M059J (cell line): ENCODE results near the gene TCF3. TPM values are rescaled to one million over a fixed set of nuclear protein-coding genes. Genes with fewer than 3 reads are reported as not detected.

Experiments
- DNase-seq: peaks from one replicate; pipeline ENCODE4 v3.0.0-alpha.2; 2012; ENCODE audit warnings: low read depth
- total RNA-seq: library from RNA; depleted of rRNA; stranded (reverse); fragments of >200 nt; shearing (Covaris generic); gene quantifications from 2 replicates; pipeline ENCODE4 v1.2.3, GENCODE V29; 2014; rRNA removed

Gene TCF3
- total RNA-seq, 1 experiment from 2014 or later, result 90.7 TPM

DNA sequence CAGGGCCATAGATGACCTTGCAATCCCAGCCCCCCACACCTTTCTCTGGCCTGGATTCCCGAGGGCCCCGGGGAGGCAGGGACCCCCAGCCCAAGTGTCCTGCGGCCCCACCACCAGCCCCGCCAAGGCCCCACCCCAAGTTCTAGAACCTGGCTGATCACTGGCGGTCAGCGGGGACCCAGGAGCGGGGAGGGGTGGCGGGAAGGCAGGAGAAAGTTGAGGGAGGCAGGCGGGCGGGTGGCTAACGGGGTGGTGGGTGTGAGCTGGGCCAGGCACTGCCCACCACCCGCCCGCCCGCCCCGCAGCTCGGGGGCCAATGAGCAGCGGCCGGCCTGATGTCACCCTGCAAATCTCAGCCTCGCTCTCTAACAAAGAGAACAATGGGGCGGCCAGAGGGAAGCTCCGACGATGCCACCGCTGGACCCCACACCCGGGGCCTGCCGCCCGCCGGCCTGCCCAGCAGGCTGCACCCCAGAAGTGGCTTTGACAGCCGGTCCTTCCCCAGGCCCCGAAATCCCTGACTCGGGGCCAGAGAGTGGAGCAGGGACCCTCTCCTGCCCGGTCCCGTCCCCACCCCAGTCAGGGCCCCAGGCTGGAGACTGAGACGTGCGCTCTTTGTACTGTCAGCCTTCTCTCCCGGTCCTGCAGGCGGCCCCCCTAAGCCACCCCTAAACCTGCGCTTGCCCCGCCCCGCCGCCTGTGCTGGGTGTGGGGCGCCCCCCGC is 85.9 kb downstream of the TCF3 start:
- peak; percentile 74 for DNase-seq

GRCh38 chr19:1563251-1563650 is 89.2 kb downstream of the TCF3 start:
- no peak for DNase-seq

DNA sequence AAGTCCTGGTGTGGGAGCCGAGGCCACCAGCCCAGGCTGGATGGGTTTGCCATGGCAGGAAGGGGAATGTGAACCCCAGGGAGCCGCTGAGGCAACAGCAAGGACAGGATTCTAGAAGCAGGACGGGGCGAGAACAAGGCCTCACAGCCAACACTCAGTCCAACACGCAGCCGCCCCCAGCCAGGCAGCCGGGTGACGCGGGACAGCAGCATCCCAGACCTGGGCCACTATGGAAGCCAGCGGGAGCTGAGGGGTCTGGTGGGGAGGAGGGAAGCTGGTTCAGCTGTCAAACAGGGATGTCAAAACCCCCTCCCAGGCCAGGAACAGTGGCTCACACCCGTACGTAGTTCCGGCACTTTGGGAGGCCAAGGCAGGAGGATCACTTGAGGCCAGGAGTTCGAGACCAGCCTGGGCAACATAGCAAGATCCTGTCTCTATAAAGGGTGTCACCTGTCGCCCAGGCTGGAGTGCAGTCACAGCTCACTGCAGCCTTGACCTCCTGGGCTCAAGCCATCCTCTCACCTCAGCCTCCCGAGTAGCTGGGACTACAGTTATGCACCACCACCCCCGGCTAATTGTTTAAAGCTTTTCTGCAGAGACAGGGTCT is 91.1 kb downstream of the TCF3 start:
- DNase-seq, result no peak

DNA sequence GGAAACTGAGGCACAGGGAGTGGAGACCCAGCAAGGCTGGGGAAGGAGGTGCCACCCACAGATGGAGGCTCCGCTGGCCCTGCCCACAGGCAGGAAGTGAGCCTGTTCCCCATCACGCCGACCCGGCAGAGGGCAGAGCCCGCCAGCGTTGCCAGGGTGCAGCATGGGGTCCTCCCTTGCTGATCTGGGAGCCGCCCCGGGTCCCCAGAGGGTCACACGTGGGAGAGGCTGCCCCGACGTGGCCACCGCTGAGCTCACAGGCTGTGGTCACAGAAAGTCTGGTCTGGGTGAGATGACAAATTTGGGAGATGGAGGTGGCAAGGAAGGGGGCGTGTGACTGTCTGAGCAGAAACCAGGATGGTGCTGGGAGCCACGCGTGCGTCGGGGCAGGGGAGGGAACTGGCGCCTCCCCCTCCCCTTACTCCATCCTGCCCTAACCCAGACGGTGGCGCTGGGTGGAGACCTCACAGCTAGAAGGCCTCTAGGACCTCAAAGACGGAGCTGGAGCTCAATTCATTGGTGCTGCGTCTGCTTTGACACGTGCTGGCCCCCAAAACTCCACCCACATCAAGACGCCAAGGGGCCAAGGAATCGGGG is 92.0 kb downstream of the TCF3 start:
- no peak for DNase-seq

Other genes starting within 250 kb of the TCF3 start
- 87.7 and 97.6 TPM in 2 replicates for gene DAZAP1, start 245.0 kb downstream of the TCF3 start, total RNA-seq
- 1,527 and 2,021 TPM in 2 replicates for gene RPS15, start 214.2 kb downstream of the TCF3 start, total RNA-seq
- gene APC2, start 202.5 kb downstream of the TCF3 start, total RNA-seq, result 0.49 TPM in 1 of 2 replicates, not detected in the other
- 35.6 and 47.7 TPM in 2 replicates for gene C19orf25, start 173.4 kb downstream of the TCF3 start, total RNA-seq
- gene PCSK4, start 162.3 kb downstream of the TCF3 start, total RNA-seq, result 0.96 TPM in 1 of 2 replicates, not detected in the other
- 5.2 and 6.3 TPM in 2 replicates for gene REEP6, start 161.4 kb downstream of the TCF3 start, total RNA-seq
- 0.84 and 3.7 TPM in 2 replicates for gene ADAMTSL5, start 139.6 kb downstream of the TCF3 start, total RNA-seq
- not detected in 2 replicates for gene PLK5, start 128.5 kb downstream of the TCF3 start, total RNA-seq
- gene MEX3D, start 84.3 kb downstream of the TCF3 start, total RNA-seq, result 16.5 and 48.0 TPM in 2 replicates
- 64.9 and 116 TPM in 2 replicates for gene MBD3, start 59.8 kb downstream of the TCF3 start, total RNA-seq
- 87.1 and 105 TPM in 2 replicates for gene UQCR11, start 47.2 kb downstream of the TCF3 start, total RNA-seq
- gene ONECUT3, start 100.9 kb upstream of the TCF3 start, total RNA-seq, result not detected in 2 replicates
- gene ATP8B3, start 159.7 kb upstream of the TCF3 start, total RNA-seq, result 5.8 and 6.4 TPM in 2 replicates
- gene REXO1, start 195.9 kb upstream of the TCF3 start, total RNA-seq, result 3.4 and 13.8 TPM in 2 replicates
- gene KLF16, start 211.0 kb upstream of the TCF3 start, total RNA-seq, result 1.2 and 8.4 TPM in 2 replicates
- 59.0 and 94.1 TPM in 2 replicates for gene ABHD17A, start 232.9 kb upstream of the TCF3 start, total RNA-seq